Stimulated activated CD8-positive, alpha-beta memory T cell treated with anti-CD3 and anti-CD28 coated beads, Interleukin-15, amount 100 ng/mL, for 1 hour (primary cell): ENCODE measurements around the gene ZNF883.

Experiments used
- DNase-seq: peaks from one replicate; pipeline ENCODE4 v3.0.0-alpha.2; 2020; ENCODE audit warnings: low read depth

The ZNF883 gene

DNA sequence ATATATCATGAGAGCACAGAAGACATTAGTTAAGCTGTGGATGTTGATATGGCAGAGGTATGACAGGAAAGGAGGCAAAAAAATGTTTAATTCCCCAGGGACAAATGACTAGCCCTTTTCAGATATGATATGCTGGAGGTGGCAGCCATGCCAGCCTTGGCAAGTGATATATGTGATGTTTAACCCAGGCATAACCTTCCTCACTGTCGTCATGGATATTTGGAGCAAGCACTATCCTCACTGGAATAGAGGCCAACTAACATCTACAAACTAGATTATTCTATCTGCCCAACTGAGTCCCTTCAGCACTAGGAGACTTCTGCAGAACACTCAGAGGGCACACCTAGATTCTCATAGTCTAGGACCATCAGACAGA, 94.0 kb downstream of the ZNF883 start:
- no peak for DNase-seq

DNA sequence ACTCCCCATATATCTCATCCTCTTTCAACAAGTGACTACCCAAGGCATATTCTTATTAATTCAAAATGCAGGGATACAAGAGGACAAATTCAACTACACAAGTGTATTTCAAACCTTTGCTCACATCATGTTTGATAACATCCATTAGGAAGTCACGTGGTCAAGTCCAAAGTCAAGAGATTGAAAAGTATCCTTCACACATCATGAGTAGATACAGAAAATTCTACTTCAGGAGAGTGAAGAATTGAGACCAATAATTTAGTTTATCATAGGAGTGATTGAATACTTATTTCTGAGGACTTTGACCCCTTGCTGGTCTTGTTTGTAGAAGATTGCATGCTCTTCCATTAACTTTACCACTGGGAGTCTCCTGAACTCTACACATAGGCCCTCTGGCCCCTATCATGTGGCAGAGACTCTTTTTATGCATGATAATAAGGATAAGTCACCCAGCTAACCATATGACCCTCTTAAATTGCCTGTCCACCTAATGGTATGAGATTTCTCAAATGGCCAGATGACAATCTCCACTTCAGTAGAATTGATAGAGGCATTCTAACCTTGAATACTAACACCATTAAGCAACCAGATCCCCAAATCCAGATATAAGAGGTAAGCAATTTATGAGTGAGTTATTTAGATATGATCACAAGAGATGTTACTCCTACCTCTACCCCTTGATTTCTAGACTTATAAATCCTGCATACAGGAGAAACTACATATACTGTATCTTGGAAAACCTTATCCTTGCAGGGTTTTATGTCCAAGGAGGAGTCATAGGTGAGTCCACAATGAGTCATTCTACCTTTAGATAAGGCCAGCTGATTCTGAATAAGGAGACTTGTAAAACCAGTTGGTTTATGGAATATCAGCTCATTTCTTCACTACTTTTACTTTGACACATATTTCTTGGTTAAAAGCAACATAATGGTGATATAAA, 94.7 kb downstream of the ZNF883 start:
- DNase-seq, result no peak

DNA sequence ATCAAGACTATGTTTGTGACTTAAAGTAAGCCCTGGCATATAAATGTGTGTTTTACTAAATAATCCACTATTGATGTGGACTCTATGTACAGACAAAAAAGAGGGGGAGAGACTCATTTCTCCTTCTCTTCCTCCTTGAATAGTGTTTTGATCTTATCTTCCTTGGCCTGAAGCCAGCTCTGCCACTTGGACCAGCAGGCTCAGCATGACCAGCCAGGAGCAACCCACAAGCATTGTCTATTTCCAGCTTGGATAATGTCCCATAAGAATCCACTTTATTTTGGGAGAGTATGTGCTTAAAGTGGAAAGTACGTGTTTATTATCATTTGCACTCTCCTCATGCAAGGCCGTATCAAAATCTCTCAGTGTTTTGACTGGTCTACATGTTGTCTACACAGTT, 97.5 kb downstream of the ZNF883 start:
- DNase-seq, result no peak

DNA sequence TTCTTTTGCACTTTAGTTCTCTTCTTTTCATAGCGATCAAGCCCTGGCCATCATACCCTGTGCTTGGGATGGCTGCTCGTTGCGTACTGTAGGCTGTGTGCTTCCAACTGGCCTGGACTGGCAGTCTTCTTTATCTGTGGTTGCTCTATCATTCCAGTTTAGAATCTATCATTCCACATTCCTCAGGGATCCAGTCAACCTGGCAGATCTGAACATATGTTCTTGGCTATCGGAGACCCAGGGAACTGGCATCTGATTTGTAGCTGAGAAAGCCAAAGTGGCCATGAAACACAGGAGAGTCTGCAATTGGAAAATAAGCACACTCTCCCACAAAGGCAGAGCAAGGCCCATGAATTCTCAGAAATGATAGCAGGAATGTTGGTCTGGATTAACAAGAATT, 98.7 kb downstream of the ZNF883 start:
- no peak for DNase-seq

DNA sequence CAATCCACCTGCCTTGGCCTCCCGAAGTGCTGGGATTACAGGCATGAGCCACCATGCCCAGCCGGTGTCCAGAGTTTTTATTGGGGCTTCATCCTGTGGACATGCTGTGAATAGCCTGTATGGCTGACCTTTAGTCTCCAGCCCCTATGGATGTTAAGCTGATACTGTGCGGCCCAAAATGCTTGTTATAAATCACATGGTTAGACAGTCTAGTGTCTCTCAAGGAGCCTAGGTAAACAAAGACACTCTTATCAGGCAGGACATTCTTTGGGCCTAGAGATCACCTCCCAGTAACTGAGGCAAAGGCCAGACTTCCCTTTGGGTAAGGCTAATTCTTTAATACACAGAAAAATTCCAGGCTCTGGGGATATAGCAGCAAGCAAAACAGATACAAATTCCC, 99.4 kb downstream of the ZNF883 start:
- DNase-seq, result no peak

DNA sequence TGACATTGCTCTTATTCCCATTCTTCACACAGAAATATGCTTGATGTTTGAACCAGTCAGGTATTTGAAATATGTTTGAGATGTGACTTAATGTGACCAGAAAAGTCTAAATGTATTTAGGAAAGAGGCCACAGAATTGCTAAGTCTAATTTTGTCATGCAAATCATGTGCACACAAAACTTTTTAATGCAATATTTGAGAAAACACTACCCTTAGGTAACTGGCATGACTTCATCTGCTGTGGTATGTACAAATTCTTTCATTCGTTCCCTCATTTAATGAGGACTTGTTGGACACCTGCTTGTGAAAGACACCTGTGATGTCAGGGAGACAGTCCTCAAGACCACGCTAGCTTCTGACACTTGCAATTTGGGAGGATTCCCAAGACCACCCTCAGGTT, 100.3 kb downstream of the ZNF883 start:
- DNase-seq, result no peak
